GM19395 (cell line): ENCODE data around the gene SH3PXD2B.
"Not testable (repeated sequence)": the region's sequence is repeated elsewhere in the genome, so short reads cannot be mapped to it uniquely, and the experiment has no call there.

Experiments used
- ATAC-seq: cut with Tn5 transposase; IDR thresholded peaks from one replicate; pipeline ENCODE4 v1.9.1; 2021; ENCODE audit warnings: mild to moderate bottlenecking, moderate library complexity; ENCODE audit not compliant: unreplicated experiment

The SH3PXD2B gene

DNA sequence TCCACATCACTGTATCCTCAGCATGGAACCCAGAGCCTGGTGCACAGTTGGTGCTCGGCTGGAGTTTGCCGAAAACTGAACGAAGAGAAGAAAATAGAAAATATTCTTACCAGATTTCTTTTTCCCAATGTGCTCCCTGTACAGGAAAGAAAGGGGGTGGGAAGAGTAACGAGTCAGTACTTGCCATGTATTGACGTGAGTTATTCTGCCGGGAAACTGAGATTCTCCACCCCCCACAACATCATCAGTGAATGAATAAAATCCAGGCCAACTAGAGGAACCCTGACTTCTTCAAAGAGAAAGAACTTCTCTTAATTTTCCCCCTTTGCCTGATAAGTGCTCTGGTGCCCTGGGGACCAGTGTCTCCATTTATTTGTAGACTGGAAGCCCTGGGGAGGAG is 80.6 kb downstream of the SH3PXD2B start:
- no peak for ATAC-seq

DNA sequence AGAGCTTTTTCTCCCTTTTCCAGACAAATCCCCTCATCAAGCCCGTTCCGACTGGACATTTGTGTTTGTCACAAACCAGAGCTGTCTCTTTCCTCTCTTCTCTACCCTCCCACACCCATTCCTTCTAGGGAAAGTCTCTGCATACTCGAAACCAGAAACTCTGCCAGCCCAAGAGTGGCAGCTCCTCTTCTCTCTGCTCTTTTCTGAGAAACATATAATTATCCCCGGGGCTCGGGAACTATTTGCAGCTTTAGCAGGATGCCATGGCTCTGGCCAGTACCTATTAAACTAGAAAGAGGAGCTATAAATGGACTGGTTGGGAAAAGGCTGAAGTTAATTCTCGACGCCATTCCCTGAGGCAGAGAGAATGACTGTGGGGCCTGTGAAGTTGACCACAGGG is 82.6 kb downstream of the SH3PXD2B start:
- no peak for ATAC-seq

DNA sequence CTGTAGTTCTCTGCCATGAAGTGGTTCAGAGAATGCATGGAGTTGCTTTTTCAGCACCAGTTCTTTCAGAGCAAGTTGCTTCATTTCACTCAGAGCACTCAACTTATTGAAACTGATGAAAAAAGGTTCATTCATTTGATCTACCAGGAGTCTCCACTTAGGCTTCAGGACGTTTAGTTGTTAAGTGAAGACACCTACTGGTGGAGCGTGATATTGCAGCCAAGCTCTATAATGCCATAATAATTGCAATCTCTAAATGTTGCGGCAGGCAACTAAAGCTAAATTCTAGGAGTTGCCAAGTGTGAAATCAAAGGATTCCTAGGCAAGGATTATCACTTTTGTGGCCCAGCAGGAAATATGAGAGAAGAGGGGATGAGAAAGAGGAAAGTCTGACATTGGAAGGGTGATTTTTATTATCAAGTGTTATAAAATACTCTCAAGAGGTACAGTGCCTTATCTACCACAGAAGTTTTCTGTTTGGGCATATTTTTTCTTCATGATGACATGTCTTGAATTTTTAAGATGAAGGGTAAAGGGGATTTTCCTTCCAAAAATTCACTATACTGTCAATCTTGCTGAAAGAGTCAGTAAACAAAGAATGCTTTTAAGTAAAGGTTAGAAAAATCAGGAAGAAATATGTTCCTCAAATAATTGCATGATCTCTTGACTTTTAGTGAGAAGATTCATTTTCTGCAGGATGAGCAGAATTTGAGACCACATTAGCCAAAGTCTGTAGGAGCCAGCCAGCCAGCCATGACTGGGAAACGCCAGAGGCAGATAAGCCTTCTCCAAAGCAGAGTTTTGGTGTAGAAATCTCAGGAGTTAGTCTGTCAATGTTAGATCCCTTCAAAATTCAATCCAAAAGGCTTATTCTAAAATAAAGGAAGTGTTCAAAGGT is 83.4 kb downstream of the SH3PXD2B start:
- ATAC-seq = no peak

DNA sequence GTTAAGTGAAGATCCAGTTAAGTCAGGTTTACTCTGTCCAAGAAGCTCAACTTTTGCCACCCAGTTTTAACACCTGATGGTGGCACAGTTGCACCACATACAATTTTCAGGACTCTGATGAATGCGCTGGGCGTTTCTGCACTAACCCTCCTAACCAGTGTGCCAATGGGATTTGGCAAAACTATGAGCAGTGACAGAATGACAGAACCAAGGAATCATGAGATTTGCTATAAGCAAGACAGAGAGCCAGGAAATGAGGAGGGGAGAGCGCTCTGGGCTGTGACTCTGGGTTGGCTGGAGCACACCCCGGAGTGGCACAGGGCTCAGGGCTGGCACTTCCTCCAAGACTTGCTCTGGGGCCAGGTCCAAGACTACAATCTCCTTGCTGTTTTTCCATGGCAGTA is 84.1 kb downstream of the SH3PXD2B start:
- no peak for ATAC-seq

DNA sequence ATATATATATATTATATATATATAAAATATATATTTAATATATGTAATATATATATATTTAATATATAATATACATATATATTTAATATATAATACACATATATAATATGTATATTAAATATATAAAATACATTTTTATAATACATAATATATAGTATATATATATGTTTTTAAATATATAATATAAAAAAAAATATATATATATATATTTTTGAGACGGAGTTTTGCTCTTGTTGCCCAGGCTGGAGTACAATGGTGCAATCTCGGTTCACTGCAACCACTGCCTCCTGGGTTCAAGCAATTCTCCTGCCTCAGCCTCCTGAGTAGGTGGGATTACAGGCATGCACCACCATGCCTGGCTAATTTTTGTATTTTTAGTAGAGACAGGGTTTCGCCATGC is 85.6 kb downstream of the SH3PXD2B start:
- not testable (repeated sequence) for ATAC-seq

DNA sequence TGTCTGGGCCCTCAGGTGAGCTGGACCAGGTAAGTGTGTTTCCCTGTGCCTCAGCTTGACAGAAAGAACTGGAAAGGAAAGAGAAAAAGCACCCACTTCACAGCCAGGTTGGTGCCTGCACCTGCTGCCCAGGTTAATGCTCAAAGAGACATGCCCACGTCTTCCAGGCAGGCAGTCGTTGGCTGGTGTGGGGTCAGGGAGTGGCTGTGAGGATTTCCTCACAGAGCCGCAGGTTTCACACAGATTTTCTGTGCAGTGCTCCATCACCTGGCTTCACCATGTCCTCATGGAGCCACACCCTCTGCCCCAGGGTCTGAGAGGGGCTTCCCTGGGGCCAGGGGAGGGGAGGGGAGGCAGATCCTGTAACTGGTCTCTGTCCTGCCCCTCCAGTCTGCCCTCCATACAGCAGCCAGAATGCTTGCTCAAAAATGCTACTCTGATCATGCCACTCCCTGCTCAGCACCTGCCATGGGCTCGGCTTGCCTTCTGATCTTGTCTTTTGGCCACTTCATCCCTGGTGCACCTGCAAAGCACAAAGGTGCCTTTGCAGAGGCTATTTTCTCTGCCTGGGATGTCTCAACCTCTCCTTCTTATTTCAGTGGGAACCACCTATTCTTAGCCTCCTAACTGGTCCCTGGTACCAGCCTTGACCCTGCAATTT is 88.2 kb downstream of the SH3PXD2B start:
- ATAC-seq = no peak

DNA sequence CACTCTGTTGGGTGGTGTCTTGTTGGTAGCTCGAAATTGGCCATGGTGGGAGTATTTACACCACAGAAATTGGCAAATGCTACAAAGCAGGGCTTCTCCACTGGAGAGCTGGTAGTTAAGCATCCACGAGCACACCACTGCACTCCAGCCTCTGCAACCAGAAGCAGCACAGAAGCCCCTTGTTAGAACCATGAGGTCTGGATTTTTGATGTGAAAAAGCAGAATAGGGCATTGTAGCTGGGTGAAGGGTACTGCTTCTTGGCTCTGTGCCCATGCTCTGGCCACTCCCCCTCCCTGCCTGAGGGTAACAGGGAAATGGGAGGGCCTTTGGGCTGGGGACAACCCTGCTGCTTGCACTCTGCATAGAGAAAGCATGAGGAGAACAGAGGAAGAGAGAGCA is 89.6 kb downstream of the SH3PXD2B start:
- ATAC-seq = no peak

DNA sequence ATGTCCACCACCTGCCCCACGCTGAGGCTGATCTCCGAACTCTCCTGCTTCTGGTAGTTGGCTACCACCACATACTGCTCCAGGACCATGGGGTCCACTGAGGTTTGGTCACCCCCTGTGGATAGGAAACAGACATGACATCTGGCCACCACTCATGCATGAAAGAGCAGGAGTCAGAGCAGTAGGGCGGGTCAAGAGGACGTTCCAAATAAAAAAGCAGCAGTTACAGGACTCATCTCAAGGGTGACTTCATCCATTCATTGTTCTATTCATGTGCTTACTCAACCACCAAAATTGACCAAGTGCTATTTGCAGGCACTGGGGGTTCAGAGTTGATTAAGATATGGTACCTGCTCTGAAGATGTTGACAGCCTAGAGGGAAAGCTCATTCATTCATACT is 91.6 kb downstream of the SH3PXD2B start:
- no peak for ATAC-seq

DNA sequence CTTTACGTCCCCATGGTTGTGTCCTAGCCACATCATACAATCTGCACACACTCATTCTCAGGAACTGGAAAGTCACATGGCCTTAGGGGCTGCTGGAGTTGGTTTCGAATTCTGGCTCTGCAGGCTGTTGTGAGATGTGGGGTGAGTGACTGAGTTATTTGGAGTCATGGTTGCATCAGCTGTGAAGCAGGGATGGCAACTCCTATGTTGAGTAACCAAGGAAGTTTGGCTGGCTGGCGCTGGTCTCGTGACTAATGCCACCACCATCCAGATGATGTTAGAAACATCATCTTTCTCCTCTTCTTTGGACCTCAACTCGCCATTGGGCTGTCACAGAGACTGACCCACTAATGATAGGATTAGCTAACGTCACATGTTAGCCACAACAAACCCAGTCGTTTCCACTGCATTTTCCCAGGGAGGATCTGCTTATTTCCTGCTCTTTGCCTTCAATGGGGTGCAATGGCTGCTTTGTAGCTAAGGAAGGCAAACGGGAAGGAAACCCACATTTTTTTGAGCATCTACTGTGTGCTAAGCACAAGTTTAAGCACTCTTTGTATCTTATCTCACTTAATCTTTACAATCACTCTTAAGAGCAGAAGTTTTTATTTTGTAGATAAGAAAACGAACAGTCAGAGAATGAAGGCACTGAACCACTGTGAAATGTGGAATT is 92.6 kb downstream of the SH3PXD2B start:
- ATAC-seq = no peak

DNA sequence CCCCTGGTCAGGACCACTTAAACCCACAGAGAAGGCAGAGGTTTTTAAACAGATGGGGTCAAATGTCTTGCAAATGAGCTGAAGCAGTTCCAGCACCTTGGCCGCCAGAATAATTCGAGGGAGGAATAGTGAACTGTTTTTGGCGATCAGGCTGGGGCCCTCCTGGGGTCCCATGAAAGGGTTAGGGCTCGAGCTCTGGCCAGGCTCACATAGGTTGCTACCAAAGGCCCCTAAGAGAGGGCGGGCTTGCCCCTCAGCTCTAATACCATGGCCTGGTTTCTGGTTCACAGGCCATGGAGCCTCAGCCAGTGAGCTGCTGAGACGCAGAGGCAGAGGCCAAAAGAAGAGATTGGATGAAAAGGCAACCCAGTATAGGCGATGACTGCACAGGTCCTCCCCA is 96.0 kb downstream of the SH3PXD2B start:
- no peak for ATAC-seq

DNA sequence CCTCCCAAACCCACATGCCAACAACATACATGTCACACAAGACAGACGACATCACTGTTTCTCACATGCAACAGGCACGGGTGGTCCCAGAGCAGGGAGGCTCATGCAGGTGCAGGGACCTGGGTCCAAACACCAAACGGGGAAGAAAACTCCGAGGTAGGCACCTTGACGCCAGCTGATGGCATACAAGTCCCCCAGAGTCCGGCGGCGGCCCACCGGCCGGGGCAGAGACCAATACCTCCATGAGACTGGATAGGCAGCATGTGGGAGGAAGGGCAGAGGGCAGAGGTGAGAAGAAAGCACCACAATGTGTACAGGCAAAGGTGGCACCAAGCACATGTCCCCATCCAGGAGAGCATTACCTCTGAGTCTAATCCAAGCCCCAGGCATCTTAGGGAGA is 97.8 kb downstream of the SH3PXD2B start:
- no peak for ATAC-seq

DNA sequence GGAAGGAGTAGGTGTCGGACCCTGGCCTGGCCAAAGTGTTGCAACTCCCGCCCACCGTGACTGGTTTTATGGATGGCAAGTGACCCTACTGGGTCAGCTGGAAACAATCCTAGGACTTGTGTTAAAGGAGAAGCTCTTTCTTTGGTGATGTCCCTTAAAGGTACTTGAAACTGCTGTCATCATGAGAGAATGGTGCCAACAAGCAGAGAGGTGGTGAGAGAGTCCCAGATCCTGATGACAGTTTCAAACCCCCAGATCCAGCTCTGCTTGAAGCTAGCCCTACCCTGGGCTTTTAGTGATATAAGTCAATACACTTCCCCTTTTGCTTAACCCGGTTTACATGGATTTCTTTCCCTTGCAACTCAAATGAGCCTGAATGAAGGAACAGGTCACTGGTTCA is 98.3 kb downstream of the SH3PXD2B start:
- no peak for ATAC-seq

DNA sequence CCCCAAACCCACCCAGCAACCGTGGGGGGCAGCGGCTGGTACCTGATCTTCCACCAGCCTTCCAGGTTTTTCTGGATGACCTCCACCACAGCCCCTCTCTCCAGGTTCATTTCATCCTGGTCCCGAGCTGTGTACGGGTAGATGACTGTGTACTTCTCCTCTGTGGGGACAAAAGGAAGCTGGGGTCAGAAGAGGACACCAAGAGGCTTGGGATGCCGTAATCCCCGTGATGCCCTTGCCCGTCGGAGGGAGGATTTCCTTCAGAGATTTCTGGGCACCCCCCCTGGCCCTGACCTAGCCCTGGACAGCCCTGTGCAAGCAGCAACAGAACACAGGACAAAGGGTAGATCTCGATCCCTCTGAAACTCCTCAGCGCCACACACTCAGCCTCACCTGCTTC is 100.5 kb downstream of the SH3PXD2B start:
- no peak for ATAC-seq

DNA sequence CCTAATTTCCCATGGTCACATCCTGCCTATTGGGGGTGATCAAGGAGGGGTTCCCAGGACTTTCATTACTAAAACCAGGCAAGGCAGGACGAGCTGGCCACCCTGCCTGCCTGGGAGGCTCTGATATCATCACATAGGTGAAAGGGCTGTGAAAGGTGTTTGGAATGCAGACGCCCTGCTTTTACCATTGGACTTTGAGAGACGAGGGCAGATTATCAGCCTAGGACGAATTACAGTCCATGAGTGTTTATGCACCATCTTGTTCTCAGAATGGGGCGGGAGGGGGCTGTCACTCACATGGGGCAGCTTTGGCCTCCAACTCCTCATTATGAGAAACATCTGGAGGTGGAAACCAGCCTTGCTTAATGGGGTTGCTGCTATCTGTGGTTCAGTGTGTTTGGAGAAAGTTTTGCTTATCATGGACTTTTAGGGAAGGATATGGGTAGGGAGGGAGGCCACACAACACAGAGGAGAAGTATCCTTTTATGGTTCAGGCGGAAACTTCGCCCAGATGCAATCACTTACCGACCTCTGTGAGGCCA is 101.0 kb downstream of the SH3PXD2B start:
- ATAC-seq = no peak

DNA sequence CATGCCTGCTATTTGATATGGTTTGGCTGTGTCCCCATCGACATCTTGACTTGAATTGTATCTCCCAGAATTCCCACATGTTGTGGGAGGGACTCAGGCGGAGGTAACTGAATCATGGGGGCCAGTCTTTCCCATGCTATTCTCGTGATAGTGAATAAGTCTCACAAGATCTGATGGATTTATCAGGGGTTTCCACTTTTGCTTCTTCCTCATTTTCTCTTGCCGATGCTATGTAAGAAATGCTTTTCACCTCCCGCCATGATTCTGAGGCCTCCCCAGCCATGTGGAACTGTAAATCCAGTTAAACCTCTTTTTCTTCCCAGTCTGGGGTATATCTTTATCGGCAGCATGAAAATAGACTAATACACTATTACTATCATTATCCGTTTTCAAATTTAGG is 101.8 kb downstream of the SH3PXD2B start:
- ATAC-seq = not testable (repeated sequence)

DNA sequence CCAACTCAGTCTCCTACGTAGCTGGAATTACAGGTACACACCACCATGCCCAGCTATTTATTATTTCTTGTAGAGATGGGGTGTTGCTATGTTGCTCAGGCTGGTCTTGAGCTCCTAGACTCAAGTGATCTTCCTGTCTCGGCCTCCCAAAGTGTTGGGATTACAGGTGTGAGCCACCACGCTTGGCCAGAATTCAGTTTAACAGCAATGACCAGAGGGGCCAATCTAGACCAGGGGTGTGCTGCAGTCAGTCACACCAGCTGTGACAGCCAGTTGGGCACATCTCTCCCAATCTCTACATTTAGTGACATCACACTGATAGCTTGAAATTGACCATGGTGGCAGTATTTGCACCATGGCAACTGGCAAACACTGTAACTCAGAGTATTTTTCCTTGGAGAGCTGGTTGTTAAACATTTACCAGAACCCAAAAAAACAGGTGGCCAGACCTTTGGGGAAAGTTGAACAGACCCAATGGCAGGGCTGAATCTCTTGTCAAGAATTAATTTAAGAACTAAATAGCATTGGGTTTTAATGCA is 103.0 kb downstream of the SH3PXD2B start:
- ATAC-seq = no peak

DNA sequence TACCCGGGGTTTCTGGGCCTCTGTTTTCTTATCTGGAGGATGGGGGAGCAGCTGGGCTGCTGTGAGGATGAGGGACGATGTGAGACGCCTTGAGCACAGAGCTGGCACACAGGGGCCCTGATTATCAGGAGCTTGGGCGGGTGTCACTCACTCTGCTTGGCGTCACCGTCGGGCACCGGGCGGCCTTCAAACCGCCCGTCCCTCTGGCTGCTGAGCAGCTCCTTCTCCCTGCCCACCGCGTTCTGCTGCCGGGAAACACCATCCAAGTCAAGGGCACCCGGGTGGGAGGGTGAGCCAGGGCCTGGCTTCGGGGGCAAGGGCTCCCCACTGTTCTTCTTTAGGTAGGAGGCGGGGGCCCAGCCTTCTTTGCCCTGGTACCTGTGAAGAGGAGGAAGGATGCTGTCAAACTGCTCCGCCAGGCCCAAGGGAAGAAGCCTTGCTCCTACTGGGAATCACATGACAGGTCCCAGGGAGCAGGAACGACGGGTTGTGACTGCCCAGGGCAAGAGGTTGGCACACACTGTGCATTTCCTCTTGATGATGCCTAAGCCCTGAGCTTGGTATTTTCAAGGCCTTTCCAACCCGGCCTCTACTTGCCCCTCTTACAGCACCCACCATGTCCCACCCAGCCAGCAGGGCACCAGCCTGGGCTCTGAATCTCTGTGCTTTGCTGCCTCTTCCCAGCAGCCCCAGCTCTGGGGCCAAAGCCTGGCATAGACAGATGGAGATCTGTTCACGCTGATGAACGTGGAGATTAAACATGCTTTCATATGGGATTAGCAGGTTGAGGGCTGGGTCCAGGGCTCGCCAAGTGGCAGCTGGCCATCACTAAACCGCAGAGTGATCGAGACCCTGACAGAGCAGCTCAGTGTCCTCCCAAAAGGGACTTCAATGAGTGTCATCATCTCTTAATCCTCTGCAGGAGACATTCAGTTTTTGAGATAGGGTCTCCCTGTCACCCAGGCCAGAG is 103.8 kb downstream of the SH3PXD2B start:
- ATAC-seq = no peak

DNA sequence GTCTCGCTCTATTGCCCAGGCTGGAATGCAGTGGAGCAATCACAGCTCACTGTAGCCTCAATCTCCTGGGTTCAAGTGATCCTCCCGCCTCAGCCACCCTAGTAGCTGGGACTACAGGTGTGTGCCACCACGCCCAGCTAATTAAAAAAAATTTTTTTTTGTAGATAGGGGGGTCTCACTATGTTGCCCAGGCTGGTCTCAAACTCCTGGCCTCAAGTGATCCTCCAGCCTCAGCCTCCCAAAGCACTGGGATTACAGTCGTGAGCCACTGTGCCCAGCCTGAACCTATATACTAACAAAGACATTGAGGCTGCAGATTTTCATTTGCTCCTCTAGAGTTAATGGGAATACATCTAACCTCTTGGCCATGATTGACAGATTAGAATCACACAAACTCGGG is 105.6 kb downstream of the SH3PXD2B start:
- ATAC-seq = not testable (repeated sequence)

DNA sequence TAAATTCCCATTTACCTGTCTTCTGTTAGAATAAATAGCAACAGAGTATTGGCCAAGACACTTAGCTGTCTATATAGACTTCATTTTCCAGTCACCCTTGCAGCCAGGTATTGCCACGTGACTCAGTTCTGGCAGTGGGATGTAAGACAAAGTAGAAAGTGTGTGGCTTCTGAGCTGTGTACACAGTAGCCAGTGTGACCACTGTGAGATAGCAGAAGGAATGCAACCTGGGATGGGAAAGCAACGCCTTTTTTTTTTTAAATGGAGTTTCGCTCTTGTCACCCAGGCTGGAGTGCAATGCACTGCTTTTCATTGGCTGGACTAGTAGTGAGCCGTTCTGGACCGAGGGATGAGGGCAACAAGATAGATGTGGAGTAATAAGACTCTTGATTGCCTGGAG is 106.2 kb downstream of the SH3PXD2B start:
- no peak for ATAC-seq

DNA sequence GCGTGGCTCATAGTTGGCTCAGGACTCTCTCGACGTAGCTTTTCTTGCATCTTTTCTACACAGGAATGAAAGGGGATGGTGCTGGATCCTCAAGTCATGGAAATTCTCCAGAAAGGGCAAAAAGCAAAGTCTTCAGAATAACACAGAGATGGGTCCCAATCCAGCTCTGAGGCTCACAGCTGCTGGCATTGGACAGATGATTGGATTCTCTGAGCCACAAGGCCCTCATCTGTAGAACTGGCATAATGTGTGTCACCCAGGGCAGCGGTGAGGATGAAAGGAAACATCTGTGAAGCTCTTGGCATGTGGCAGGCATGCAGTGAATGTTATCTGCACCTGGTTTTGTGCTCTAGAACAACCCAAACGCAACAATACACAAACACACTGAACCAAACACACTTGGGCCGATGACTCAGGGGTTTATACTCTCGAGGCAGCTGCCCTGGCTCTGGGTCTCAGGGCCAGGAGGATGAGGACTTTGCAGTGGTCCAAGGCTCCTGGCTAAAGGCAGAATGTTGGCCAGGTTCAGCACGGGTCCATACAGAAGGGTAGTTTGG is 106.8 kb downstream of the SH3PXD2B start:
- ATAC-seq = no peak
